Liver (tissue), 9 donors: Measurements from ENCODE around the gene SLC35A3. TPM values are rescaled to one million over a fixed set of nuclear protein-coding genes. Genes with fewer than 3 reads are reported as not detected.

Source experiments
- DNase-seq: peaks from one replicate; pipeline ENCODE4 v3.0.0-alpha.2; 2017; ENCODE audit warnings: low spot score
- H3K27ac ChIP-seq, 2 donors: one replicate each; pipeline ENCODE4 v1.7.0; 2013; ENCODE audit warnings: inconsistent platforms in 2 of 2, low read length in 2 of 2, control low read depth in 1 of 2, low read depth in 1 of 2, mild to moderate bottlenecking in 1 of 2
- H3K27me3 ChIP-seq, 4 donors: one replicate each; pipeline versions ENCODE4 v1.6.1 to v1.7.0; 2013; ENCODE audit warnings: low read length in 3 of 4, inconsistent platforms in 1 of 4, mild to moderate bottlenecking in 1 of 4, moderate library complexity in 1 of 4; ENCODE audit not compliant: control insufficient read depth in 4 of 4, insufficient read depth in 4 of 4
- H3K36me3 ChIP-seq, 4 donors: one replicate each; pipeline versions ENCODE4 v1.6.1 to v1.7.0; 2013; ENCODE audit warnings: low read length in 3 of 4, mild to moderate bottlenecking in 3 of 4, low read depth in 1 of 4, moderate library complexity in 1 of 4; ENCODE audit not compliant: control insufficient read depth in 4 of 4, insufficient read depth in 3 of 4
- H3K4me1 ChIP-seq, 4 donors: one replicate each; pipeline versions ENCODE4 v1.6.1 to v1.7.0; 2013; ENCODE audit warnings: low read length in 3 of 4, mild to moderate bottlenecking in 3 of 4, moderate library complexity in 1 of 4; ENCODE audit not compliant: control insufficient read depth in 4 of 4, insufficient read depth in 4 of 4
- H3K4me3 ChIP-seq, 3 donors: one replicate each; pipeline versions ENCODE4 v1.6.1 to v1.7.0; 2013; ENCODE audit warnings: low read length in 3 of 3, control low read depth in 1 of 3, low read depth in 1 of 3, mild to moderate bottlenecking in 1 of 3
- H3K9ac ChIP-seq, 2 donors: one replicate each; pipeline ENCODE4 v1.7.0; 2013; ENCODE audit warnings: low read length in 2 of 2, mild to moderate bottlenecking in 2 of 2, moderate library complexity in 2 of 2, control low read depth in 1 of 2, low read depth in 1 of 2
- H3K9me3 ChIP-seq, 4 donors: one replicate each; pipeline versions ENCODE4 v1.6.1 to v1.7.0; 2013; ENCODE audit warnings: low read length in 3 of 4; ENCODE audit not compliant: control insufficient read depth in 4 of 4
- ATF3 ChIP-seq: IDR thresholded peaks from 2 replicates; pipeline ENCODE4 v1.6.1; 2016; ENCODE audit warnings: antibody characterized with exemption
- CTCF ChIP-seq: fragments of 150-350 bp; IDR thresholded peaks from 2 replicates; pipeline ENCODE4 v1.5.1; 2017; ENCODE audit warnings: improper control_type of control experiment, low read depth, low read length; ENCODE audit not compliant: missing input control
- EGR1 ChIP-seq, 2 donors: IDR thresholded peaks; 2 replicates each; pipeline ENCODE4 v1.6.1; 2016 to 2018; ENCODE audit warnings: antibody characterized with exemption in 2 of 2, low read depth in 2 of 2
- FOXA2 ChIP-seq: IDR thresholded peaks from 2 replicates; pipeline ENCODE4 v1.6.1; 2016; ENCODE audit warnings: antibody characterized with exemption
- GABPA ChIP-seq, 2 donors: IDR thresholded peaks in 1 of 2; conservative IDR thresholded peaks in 1 of 2; 2 replicates each; pipeline ENCODE4 v1.6.1; 2016; ENCODE audit warnings: antibody characterized with exemption in 2 of 2, mild to moderate bottlenecking in 1 of 2, moderate library complexity in 1 of 2
- HNF4A ChIP-seq, 2 donors: conservative IDR thresholded peaks; 2 replicates each; pipeline ENCODE4 v1.6.1; 2016; ENCODE audit warnings: antibody characterized with exemption in 2 of 2, mild to moderate bottlenecking in 2 of 2
- HNF4G ChIP-seq: IDR thresholded peaks from 2 replicates; pipeline ENCODE4 v1.6.1; 2016; ENCODE audit warnings: antibody characterized with exemption
- JUND ChIP-seq, 2 donors: IDR thresholded peaks; 2 replicates each; pipeline ENCODE4 v1.6.1; 2016; ENCODE audit warnings: antibody characterized with exemption in 2 of 2
- MAX ChIP-seq: IDR thresholded peaks from 2 replicates; pipeline ENCODE4 v1.6.1; 2016; ENCODE audit warnings: antibody characterized with exemption
- NR2F2 ChIP-seq: IDR thresholded peaks from 2 replicates; pipeline ENCODE4 v1.6.1; 2016; ENCODE audit warnings: antibody characterized with exemption
- RAD21 ChIP-seq, 2 donors: IDR thresholded peaks; 2 replicates each; pipeline ENCODE4 v1.6.1; 2016; ENCODE audit warnings: antibody characterized with exemption in 2 of 2, mild to moderate bottlenecking in 2 of 2
- REST ChIP-seq: IDR thresholded peaks from 2 replicates; pipeline ENCODE4 v1.6.1; 2016; ENCODE audit warnings: antibody characterized with exemption, mild to moderate bottlenecking
- RXRA ChIP-seq, 2 donors: IDR thresholded peaks; 2 replicates each; pipeline ENCODE4 v1.6.1; 2017 to 2018; ENCODE audit warnings: antibody characterized with exemption in 2 of 2, mild to moderate bottlenecking in 1 of 2
- SP1 ChIP-seq: IDR thresholded peaks from 2 replicates; pipeline ENCODE4 v1.6.1; 2018; ENCODE audit warnings: antibody characterized with exemption, mild to moderate bottlenecking
- YY1 ChIP-seq: IDR thresholded peaks from 2 replicates; pipeline ENCODE4 v1.6.1; 2016; ENCODE audit warnings: antibody characterized with exemption, mild to moderate bottlenecking
- ZBTB33 ChIP-seq: IDR thresholded peaks from 2 replicates; pipeline ENCODE4 v1.6.1; 2016; ENCODE audit warnings: antibody characterized with exemption
- WGBS: extraction: QIAGEN DNeasy Blood & Tissue Kit; methylation state at CpG from one replicate; pipeline ENCODE4 v1.1.7; 2013; 5-methylcytosine and 5-hydroxymethylcytosine counted together
- polyA plus RNA-seq, 2 donors: library from polyadenylated mRNA; stranded (reverse) in 1 of 2; unstranded in 1 of 2; fragments of 200-250 nt in 1 of 2; fragments of >200 nt in 1 of 2; fragmentation: Nextera tagmentation in 1 of 2; extraction: Ambion mirVana in 1 of 2; gene quantifications; one replicate each; pipeline versions ENCODE4 v1.2.1 to v1.2.3, GENCODE V29; 2013 to 2015
- total RNA-seq, 2 donors: library from RNA; depleted of rRNA; stranded (reverse); fragments of >200 nt; gene quantifications; one replicate each; pipeline ENCODE4 v1.2.3, GENCODE V29; 2014
- donor health status: healthy.
- donor health status: healthy.
- donor health status: healthy.
- donor health status: healthy.
- donor health status: healthy.

SLC35A3 gene
- total and polyA plus RNA-seq, 4 donors, result 12.1 to 35.1 (median 14.4) TPM

- Histone ChIP-seq H3K27me3 (no peaks in the 10 kb centered on the region), H3K4me3 (no peak overlapping the region), H3K9ac (no peak overlapping the region), H3K36me3 (peaks cover 4 to 34% (median 24%) of the 10 kb centered on the region in 4 donors), H3K27ac (no peak overlapping the region), H3K4me1 (peaks cover 0 to 1% (median 0%) of the 10 kb centered on the region in 4 donors), H3K9me3 (no peaks in the 10 kb centered on the region)
- no peak for DNase-seq
- WGBS, result 98% methylated on average over 3 of the region's 3 CpGs
- TF ChIP-seq HNF4G, result no peak
- no peak for TF ChIP-seq JUND (IDR thresholded peaks at IDR 0.05)
- TF ChIP-seq CTCF, result no peak
- no peak for TF ChIP-seq FOXA2
- no peak for TF ChIP-seq MAX
- no peak for TF ChIP-seq HNF4A (conservative IDR thresholded peaks at IDR 0.05)
- TF ChIP-seq RAD21 (IDR thresholded peaks at IDR 0.05), result no peak
- TF ChIP-seq ZBTB33, result no peak
- no peak for TF ChIP-seq SP1
Measured at GRCh38 chr1:100061681-100062080, 91.9 kb downstream of the SLC35A3 start.

GRCh38 chr1:100065183-100065968 is 95.6 kb downstream of the SLC35A3 start:
- peak overlapping the region in 1 of 3 donors; percentile 7 for H3K4me3 ChIP-seq
- no peak for TF ChIP-seq HNF4A (conservative IDR thresholded peaks at IDR 0.05)
- TF ChIP-seq YY1, result no peak
- no peak for TF ChIP-seq NR2F2
- TF ChIP-seq GABPA (IDR thresholded peaks at IDR 0.05 in 1 of 2, conservative IDR thresholded peaks at IDR 0.05 in 1 of 2), result no peak
- no peak for TF ChIP-seq HNF4G
- no peak for TF ChIP-seq ZBTB33
- TF ChIP-seq FOXA2, result no peak
- TF ChIP-seq MAX, result no peak
- TF ChIP-seq SP1, result no peak
- no peak for TF ChIP-seq RAD21 (IDR thresholded peaks at IDR 0.05)
- no peak for TF ChIP-seq RXRA (IDR thresholded peaks at IDR 0.05)
- TF ChIP-seq REST, result no peak
- TF ChIP-seq EGR1 (IDR thresholded peaks at IDR 0.05; ENCODE audit: low read depth in 2 of 2), result no peak
- TF ChIP-seq ATF3, result no peak
- H3K27me3 ChIP-seq, result no peaks in the 10 kb centered on the region
- peaks cover 0 to 1% (median 0%) of the 10 kb centered on the region in 4 donors for H3K4me1 ChIP-seq
- 44% methylated on average over 1 of the region's 1 CpG for WGBS
- H3K9me3 ChIP-seq, result no peaks in the 10 kb centered on the region
- peaks cover 6 to 46% (median 33%) of the 10 kb centered on the region in 4 donors for H3K36me3 ChIP-seq
- no peak for DNase-seq
- H3K9ac ChIP-seq, result no peak overlapping the region
- no peak overlapping the region for H3K27ac ChIP-seq
